WERI-Rb-1 (cell line): Measurements from ENCODE around the gene SPHK2.

Experiments used
- DNase-seq: peaks from one replicate; pipeline ENCODE4 v3.0.0-alpha.2; 2020
- H3K27ac ChIP-seq: fragments of 250-450 bp; sonication (Bioruptor Pico); 2 replicates; pipeline ENCODE4 v1.5.1; 2020; ENCODE audit warnings: mild to moderate bottlenecking, moderate library complexity
- H3K27me3 ChIP-seq: fragments of 250-450 bp; sonication (Bioruptor Pico); 2 replicates; pipeline ENCODE4 v1.5.1; 2021; ENCODE audit warnings: mild to moderate bottlenecking, low read depth, moderate library complexity; ENCODE audit not compliant: insufficient read depth, severe bottlenecking
- H3K36me3 ChIP-seq: fragments of 250-450 bp; sonication (Bioruptor Pico); 2 replicates; pipeline ENCODE4 v1.5.1; 2020; ENCODE audit warnings: mild to moderate bottlenecking, moderate library complexity
- H3K4me3 ChIP-seq: 2 replicates; pipeline ENCODE4 v1.5.1; 2011; ENCODE audit warnings: low read depth, mild to moderate bottlenecking, control low read depth, low read length
- H3K9me3 ChIP-seq: fragments of 250-450 bp; sonication (Bioruptor Pico); 2 replicates; pipeline ENCODE4 v1.5.1; 2021; ENCODE audit warnings: mild to moderate bottlenecking, moderate library complexity; ENCODE audit not compliant: severe bottlenecking
- TF ChIP-seq, protein P1 (sequence below): IDR thresholded peaks from 2 replicates; pipeline ENCODE4 v1.5.1; 2011; ENCODE audit warnings: low read depth, mild to moderate bottlenecking, control low read depth, inconsistent platforms, low read length

SPHK2 gene

DNA sequence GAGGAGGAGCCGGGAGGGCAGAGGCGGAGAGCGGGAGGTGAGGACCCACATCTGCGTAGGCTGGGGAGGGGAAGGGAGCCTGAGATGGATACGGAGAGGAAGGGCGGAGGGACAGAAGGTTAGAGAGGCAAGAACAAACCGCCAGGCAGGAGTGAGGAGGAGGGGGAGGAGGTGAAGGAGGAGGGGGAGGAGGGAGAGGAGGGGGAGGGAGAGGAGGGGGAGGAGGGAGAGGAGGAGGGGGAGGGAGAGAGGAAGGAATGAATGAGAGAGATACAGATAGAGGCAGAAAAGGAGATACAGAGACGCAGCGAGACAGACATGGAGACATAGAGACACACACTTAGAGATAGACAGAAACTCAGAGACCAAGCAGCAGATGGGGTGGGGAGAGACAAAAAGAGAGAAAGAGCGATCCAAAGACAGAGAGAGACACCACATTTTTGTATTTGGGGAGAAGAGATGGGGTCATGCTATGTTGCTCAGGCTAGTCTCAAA, 27.5 kb downstream of the SPHK2 start:
- peak; percentile 95 for DNase-seq
- no peak overlapping the region; the same call in 1 of the 2 replicates for H3K4me3 ChIP-seq
- H3K36me3 ChIP-seq: no peaks in the 10 kb centered on the region
- no peaks in the 10 kb centered on the region for H3K27me3 ChIP-seq
- TF ChIP-seq, protein P1, sequence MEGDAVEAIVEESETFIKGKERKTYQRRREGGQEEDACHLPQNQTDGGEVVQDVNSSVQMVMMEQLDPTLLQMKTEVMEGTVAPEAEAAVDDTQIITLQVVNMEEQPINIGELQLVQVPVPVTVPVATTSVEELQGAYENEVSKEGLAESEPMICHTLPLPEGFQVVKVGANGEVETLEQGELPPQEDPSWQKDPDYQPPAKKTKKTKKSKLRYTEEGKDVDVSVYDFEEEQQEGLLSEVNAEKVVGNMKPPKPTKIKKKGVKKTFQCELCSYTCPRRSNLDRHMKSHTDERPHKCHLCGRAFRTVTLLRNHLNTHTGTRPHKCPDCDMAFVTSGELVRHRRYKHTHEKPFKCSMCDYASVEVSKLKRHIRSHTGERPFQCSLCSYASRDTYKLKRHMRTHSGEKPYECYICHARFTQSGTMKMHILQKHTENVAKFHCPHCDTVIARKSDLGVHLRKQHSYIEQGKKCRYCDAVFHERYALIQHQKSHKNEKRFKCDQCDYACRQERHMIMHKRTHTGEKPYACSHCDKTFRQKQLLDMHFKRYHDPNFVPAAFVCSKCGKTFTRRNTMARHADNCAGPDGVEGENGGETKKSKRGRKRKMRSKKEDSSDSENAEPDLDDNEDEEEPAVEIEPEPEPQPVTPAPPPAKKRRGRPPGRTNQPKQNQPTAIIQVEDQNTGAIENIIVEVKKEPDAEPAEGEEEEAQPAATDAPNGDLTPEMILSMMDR: no peak
- H3K9me3 ChIP-seq: no peaks in the 10 kb centered on the region
- H3K27ac ChIP-seq: no peak overlapping the region

DNA sequence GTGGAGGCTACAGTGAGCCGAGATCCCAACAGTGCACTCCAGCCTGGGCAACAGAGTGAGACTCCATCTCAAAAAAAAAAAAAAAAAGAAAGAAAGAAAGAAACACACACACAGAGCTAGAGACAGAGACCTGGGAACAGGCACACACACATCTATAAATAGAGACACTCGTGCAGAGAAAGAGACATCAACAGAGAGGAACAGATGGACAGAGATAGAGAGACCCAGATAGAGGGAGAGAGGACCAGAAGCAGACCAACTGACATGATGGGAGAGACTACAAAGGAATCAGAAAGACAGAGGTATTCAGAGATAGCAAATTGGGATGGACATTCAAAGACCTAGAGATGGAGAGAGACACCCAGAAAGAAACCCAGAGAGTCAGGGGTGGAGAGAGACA, 28.8 kb downstream of the SPHK2 start:
- no peaks in the 10 kb centered on the region for H3K9me3 ChIP-seq
- DNase-seq: no peak
- H3K36me3 ChIP-seq: no peaks in the 10 kb centered on the region
- H3K4me3 ChIP-seq: no peak overlapping the region
- TF ChIP-seq, protein P1: no peak
- H3K27ac ChIP-seq: no peak overlapping the region
- H3K27me3 ChIP-seq: no peaks in the 10 kb centered on the region

DNA sequence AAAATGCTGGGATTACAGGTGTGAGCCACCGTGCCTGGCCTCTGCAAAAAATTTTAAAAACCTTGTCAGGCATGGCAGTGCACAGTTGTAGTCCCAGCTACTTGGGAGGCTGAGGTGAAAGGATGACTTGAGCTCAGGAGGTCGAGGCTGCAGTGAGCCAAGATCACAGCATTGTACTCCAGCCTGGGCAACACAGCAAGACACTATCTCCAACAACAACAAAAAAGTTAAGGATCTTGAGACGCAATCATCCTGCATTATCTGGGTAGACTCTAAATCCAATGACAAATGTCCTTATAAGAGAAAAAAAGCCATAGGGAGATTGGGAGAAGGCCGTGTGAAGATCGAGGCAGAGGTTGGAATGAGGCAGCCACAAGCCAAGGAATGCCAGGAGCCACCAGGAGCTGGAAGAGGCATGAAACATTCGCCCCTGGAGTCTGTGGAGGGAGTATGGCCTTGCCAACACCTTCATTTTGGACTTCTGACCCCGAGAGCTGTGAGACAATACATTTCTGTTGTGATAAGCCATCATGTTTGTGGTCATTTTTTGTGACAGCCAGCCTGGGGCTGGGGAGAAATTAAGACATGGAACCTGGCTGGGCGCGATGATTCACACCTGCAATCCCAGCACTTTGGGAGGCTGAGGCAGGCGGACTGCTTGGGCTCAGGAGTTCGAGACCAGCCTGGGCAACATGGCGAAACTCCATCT, 31.8 kb downstream of the SPHK2 start:
- DNase-seq: no peak
- Histone ChIP-seq H3K4me3 (no peak overlapping the region), H3K27ac (no peak overlapping the region), H3K27me3 (no peaks in the 10 kb centered on the region), H3K36me3 (no peaks in the 10 kb centered on the region), H3K9me3 (no peaks in the 10 kb centered on the region)
- TF ChIP-seq, protein P1: no peak

DNA sequence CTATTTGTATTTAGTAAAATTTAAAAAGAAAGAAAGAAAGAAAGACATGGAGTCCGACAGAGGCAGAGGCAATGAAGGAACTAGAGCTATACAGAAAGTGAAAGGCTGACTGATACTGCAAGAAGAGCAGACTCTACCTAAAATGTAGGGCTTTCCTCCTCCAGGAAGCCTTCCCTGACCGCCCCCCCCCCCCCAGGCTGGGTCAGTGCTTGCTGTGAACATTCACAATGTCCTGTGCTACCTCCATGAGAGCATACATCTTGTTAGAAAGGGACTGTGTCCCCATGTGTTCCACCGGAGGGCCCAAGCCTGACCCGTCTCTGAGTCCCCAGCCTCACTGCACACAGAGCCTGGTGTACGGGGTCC, 32.4 kb downstream of the SPHK2 start:
- no peaks in the 10 kb centered on the region for H3K9me3 ChIP-seq
- no peaks in the 10 kb centered on the region for H3K36me3 ChIP-seq
- TF ChIP-seq, protein P1: no peak
- no peak for DNase-seq
- no peak overlapping the region for H3K4me3 ChIP-seq
- no peaks in the 10 kb centered on the region for H3K27me3 ChIP-seq
- H3K27ac ChIP-seq: no peak overlapping the region

DNA sequence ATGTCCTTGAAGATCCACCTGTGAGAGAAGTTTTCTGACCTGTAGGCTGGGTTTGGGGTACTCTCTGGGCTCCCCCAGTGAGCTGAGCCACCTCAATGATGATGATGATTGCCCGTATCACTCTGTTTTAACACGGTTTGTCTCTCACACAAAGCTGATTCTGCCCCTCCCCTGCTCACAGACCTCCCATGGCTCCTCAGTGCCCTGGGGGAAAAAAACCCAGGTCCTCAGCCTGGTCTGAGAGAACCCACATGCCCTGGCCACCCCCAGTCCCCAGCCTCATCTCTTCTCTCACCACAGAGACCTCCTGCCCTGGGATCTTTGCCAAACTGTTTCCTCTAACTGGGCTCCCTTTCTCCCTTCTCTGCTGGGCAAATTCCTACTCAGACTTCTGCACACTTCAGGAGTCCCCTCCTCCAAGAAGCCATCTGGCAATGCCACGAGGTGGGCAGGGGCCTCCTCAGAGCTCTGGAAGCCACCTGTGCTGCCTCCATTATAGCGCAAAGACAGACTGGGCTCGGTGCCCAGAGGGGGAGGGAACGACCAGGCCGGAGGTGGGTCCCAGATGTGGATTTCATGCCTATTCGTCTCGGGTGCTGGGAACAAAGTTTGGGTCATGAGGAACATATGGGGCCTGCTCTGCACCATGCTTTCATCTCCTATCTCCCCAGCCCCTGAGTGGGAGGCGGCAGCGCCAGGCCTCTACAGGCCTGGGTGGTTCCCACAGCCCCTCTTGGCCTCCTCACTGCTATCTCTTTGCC, 35.2 kb downstream of the SPHK2 start:
- no peaks in the 10 kb centered on the region for H3K9me3 ChIP-seq
- no peaks in the 10 kb centered on the region for H3K36me3 ChIP-seq
- TF ChIP-seq, protein P1: no peak
- peak overlapping the region; percentile 56 for H3K27ac ChIP-seq
- H3K4me3 ChIP-seq: no peak overlapping the region
- DNase-seq: peak; percentile 53
- H3K27me3 ChIP-seq: no peaks in the 10 kb centered on the region
